HepG2 (cell line): ENCODE measurements around the gene IDS. TPM values are rescaled to one million over a fixed set of nuclear protein-coding genes. Genes with fewer than 3 reads are reported as not detected.
A peak's percentile ranks its signal among the peaks of the same experiment; 100 is the strongest.

Experiments
- ATAC-seq: fragments of 200-7000 bp; cut with Tn5 transposase; 3 replicates; pipeline ENCODE4 v1.9.1; 2020; ENCODE audit warnings: mild to moderate bottlenecking, moderate library complexity
- BruUV-seq: library from RNA; stranded (reverse); fragments of 400-500 nt; replicated peaks from 2 replicates; lab custom pipeline; 2021; lab: Mats Ljungman, UMichigan
- CTCF ChIA-PET: fragments of 300-600 bp; formaldehyde crosslinking; extraction: SDS; loops from one replicate; lab custom pipeline; 2021; ENCODE audit warnings: low total read pairs, inconsistent platforms, low intra/inter-chr PET ratio; lab: Yijun Ruan, JAX
- POLR2A ChIA-PET: fragments of 350-600 bp; sonication (Branson Sonifier 250); formaldehyde crosslinking; loops from one replicate; lab custom pipeline; 2020; ENCODE audit warnings: antibody characterized with exemption, inconsistent platforms; lab: Yijun Ruan, JAX
- DNase-seq: peaks from one replicate; pipeline ENCODE4 v3.0.0-alpha.2; 2015; ENCODE audit warnings: low spot score
- FAIRE-seq: peaks from 3 replicates; lab custom pipeline; 2011; peaks lifted over from hg19 to GRCh38; lab: Jason Lieb, UNC
- H2AFZ ChIP-seq: one replicate; pipeline ENCODE4 v1.6.1; 2011; ENCODE audit warnings: low read length, inconsistent platforms
- H3K27ac ChIP-seq: fragments of 300-600 bp; 3 replicates; pipeline ENCODE4 v1.8.0; 2011; ENCODE audit warnings: mixed run types, mild to moderate bottlenecking, mixed read lengths, low read length, inconsistent platforms; ENCODE audit not compliant: insufficient read depth; ENCODE audit errors: extremely low read length
- H3K27me3 ChIP-seq, 2 experiments: fragments of 200-600 bp in 1 of 2; 2 replicates in 1 of 2; 3 replicates in 1 of 2; pipeline versions ENCODE4 v1.6.0 to v1.8.0; 2011; ENCODE audit warnings: low read length in 2 of 2, mild to moderate bottlenecking in 2 of 2, moderate library complexity in 2 of 2, inconsistent platforms in 1 of 2; ENCODE audit not compliant: insufficient read depth in 2 of 2, control insufficient read depth in 1 of 2
- H3K36me3 ChIP-seq, 2 experiments: fragments of 200-600 bp in 1 of 2; replicated peaks in 1 of 2; 2 replicates in 1 of 2; 3 replicates in 1 of 2; pipeline versions ENCODE4 v1.5.1 to v1.8.0; 2011; ENCODE audit warnings: low read length in 2 of 2, inconsistent platforms in 1 of 2; ENCODE audit not compliant: insufficient read depth in 2 of 2, control insufficient read depth in 1 of 2
- H3K4me1 ChIP-seq: 2 replicates; pipeline ENCODE4 v1.5.1; 2012; ENCODE audit warnings: low read length, inconsistent platforms; ENCODE audit not compliant: insufficient read depth
- H3K4me2 ChIP-seq: 2 replicates; pipeline ENCODE4 v1.6.0; 2011; ENCODE audit warnings: low read depth, low read length, inconsistent platforms
- H3K4me3 ChIP-seq, 3 experiments: fragments of 200-600 bp in 1 of 3; sonication (generic), shearing (Covaris generic) in 1 of 3; replicated peaks in 1 of 3; 2 replicates each; pipeline ENCODE4 v1.5.1; 2011 to 2016; ENCODE audit warnings: low read length in 3 of 3, inconsistent platforms in 2 of 3, low read depth in 2 of 3, mild to moderate bottlenecking in 2 of 3, control low read depth in 1 of 3, mixed read lengths in 1 of 3; ENCODE audit not compliant: insufficient read depth in 1 of 3
- H3K79me2 ChIP-seq: one replicate; pipeline ENCODE4 v1.6.1; 2011; ENCODE audit warnings: low read length, inconsistent platforms; ENCODE audit not compliant: insufficient read depth
- H3K9ac ChIP-seq: 2 replicates; pipeline ENCODE4 v1.6.0; 2011; ENCODE audit warnings: mild to moderate bottlenecking, low read depth, low read length, inconsistent platforms; ENCODE audit not compliant: insufficient read depth
- H3K9me3 ChIP-seq: 2 replicates; pipeline ENCODE4 v1.5.1; 2012; ENCODE audit warnings: mild to moderate bottlenecking, low read length
- H4K20me1 ChIP-seq: 2 replicates; pipeline ENCODE4 v1.6.0; 2011; ENCODE audit warnings: inconsistent platforms, mild to moderate bottlenecking, low read length, moderate library complexity; ENCODE audit not compliant: insufficient read depth
- ARID5B ChIP-seq: IDR thresholded peaks from 2 replicates; pipeline ENCODE4 v1.4.0; 2020; ENCODE audit warnings: mild to moderate bottlenecking, missing genetic modification reagents
- BCL6 ChIP-seq: IDR thresholded peaks from 2 replicates; pipeline ENCODE4 v1.6.1; 2016; ENCODE audit warnings: missing genetic modification reagents, missing compliant biosample characterization
- FOXA3 ChIP-seq: IDR thresholded peaks from 2 replicates; pipeline ENCODE4 v1.6.1; 2016; ENCODE audit warnings: missing genetic modification reagents, missing compliant biosample characterization
- MEIS1 ChIP-seq: sonication (generic); formaldehyde crosslinking; IDR thresholded peaks from 2 replicates; pipeline ENCODE4 v1.9.0; 2021; ENCODE audit warnings: mild to moderate bottlenecking, missing genetic modification reagents, moderate library complexity, borderline replicate concordance
- NR2F6 ChIP-seq, 2 experiments: IDR thresholded peaks; 2 replicates each; pipeline ENCODE4 v1.6.1; 2016; ENCODE audit warnings: antibody characterized with exemption in 1 of 2, mild to moderate bottlenecking in 1 of 2
- PHF21A ChIP-seq: sonication (generic); formaldehyde crosslinking; IDR thresholded peaks from 2 replicates; pipeline ENCODE4 v1.5.0; 2020; ENCODE audit warnings: mild to moderate bottlenecking, missing genetic modification reagents
- RARA ChIP-seq: IDR thresholded peaks from 2 replicates; pipeline ENCODE4 v1.6.1; 2016; ENCODE audit warnings: missing genetic modification reagents, missing compliant biosample characterization
- SKI ChIP-seq: fragments of 450-650 bp; IDR thresholded peaks from one replicate; pipeline ENCODE4 v1.6.1; 2018; ENCODE audit warnings: mild to moderate bottlenecking; ENCODE audit not compliant: partially characterized antibody
- SOX13 ChIP-seq, 3 experiments: fragments of 450-650 bp in 1 of 3; sonication (generic) in 1 of 3; formaldehyde crosslinking in 1 of 3; IDR thresholded peaks in 2 of 3; conservative IDR thresholded peaks in 1 of 3; 2 replicates each; pipeline versions ENCODE4 v1.5.0 to v1.6.1; 2016 to 2020; ENCODE audit warnings: antibody characterized with exemption in 1 of 3, mild to moderate bottlenecking in 1 of 3, missing compliant biosample characterization in 1 of 3, missing genetic modification reagents in 1 of 3, moderate library complexity in 1 of 3
- STAG1 ChIP-seq: sonication (generic); formaldehyde crosslinking; IDR thresholded peaks from 2 replicates; pipeline ENCODE4 v1.4.0; 2020; ENCODE audit warnings: missing genetic modification reagents
- ZNF501 ChIP-seq: sonication (generic); formaldehyde crosslinking; IDR thresholded peaks from 2 replicates; pipeline ENCODE4 v1.5.1; 2020; ENCODE audit warnings: mild to moderate bottlenecking, moderate library complexity, missing genetic modification reagents
- WGBS: methylation state at CpG from one replicate; pipeline ENCODE4 v1.1.6; 2017; ENCODE audit warnings: low lambda C conversion rate; 5-methylcytosine and 5-hydroxymethylcytosine counted together
- in situ Hi-C: cut with HindIII; loops from 2 replicates; pipeline ENCODE4 v1.10.0; 2017; ENCODE audit warnings: low pct_unique_long_range_greater_than_20kb; ENCODE audit not compliant: extremely low pct_ligation_motif_present
- intact Hi-C: fragments of 100-400 bp; cut with micrococcal nuclease; formaldehyde crosslinking; loops from one replicate; pipeline ENCODE4 v1.10.0; 2022; ENCODE audit not compliant: unreplicated experiment
- polyA plus RNA-seq, 8 experiments: library from polyadenylated mRNA; depleted of rRNA in 3 of 8; stranded (reverse) in 7 of 8; unstranded in 1 of 8; fragments of >200 nt; fragmentation: Illumina TruSeq in 4 of 8; extraction: Trizol in 4 of 8; gene quantifications; 2 replicates each; pipeline versions ENCODE4 v1.2.1 to v1.2.3, GENCODE V29; 2011 to 2016; ENCODE audit warnings: low read depth in 4 of 8, missing spikeins in 1 of 8, mixed read lengths in 1 of 8; ENCODE audit not compliant: insufficient read depth in 1 of 8
- total RNA-seq, 5 experiments: library from RNA; depleted of rRNA; stranded (reverse); fragments of >200 nt; fragmentation: Illumina TruSeq; extraction: Trizol; gene quantifications; 2 replicates each; pipeline ENCODE4 v1.2.3, GENCODE V29; 2016; ENCODE audit warnings: low read depth in 1 of 5

IDS gene
- total and polyA plus RNA-seq, 2 of the 13 experiments (the other 11 are each of a cell fraction or from before 2014, with no cell fraction given): 2.2 to 11.9 TPM

- Histone ChIP-seq H2AFZ (no peak overlapping the region), H3K36me3 (peaks cover 0 to 2% of the 10 kb centered on the region in 2 experiments; a peak in 1 of 5 replicates), H3K9me3 (no peaks in the 10 kb centered on the region), H3K4me1 (peaks cover 48% of the 10 kb centered on the region), H4K20me1 (no peaks in the 10 kb centered on the region), H3K27ac (no peak overlapping the region), H3K4me2 (no peak overlapping the region), H3K27me3 (no peaks in the 10 kb centered on the region), H3K9ac (no peak overlapping the region), H3K79me2 (no peaks in the 10 kb centered on the region), H3K4me3 (no peak overlapping the region)
- no TSS peak for BruUV-seq
- peak; percentile 74 for ATAC-seq
- CTCF ChIA-PET: no interaction called here
- POLR2A ChIA-PET: interaction anchor here (1.6 kb wide), 1 partner anchor 11 kb away, joined by 4 read pairs; the partner anchor contains the start of gene IDS
- in situ Hi-C loops: no loop called here
- DNase-seq: no peak
- 87% methylated on average over 6 of the region's 13 CpGs for WGBS
- TF ChIP-seq ZNF501 (CRISPR knock-in tag) (no peak), STAG1 (CRISPR knock-in tag) (peak; percentile 23; the same call in 1 of the 2 replicates)
- intact Hi-C loops: no loop called here
- FAIRE-seq: no peak
Observed at GRCh38 chrX:149493567-149494562, 11.2 kb downstream of the IDS start.

- 0 out of 2 replicates have a peak, but pooled peaks have one; percentile 14 for TF ChIP-seq NR2F6 (IDR thresholded peaks at IDR 0.05)
- TF ChIP-seq NR2F6 (CRISPR knock-in tag; IDR thresholded peaks at IDR 0.05): no peak
- peak; percentile 58 for TF ChIP-seq RARA (CRISPR knock-in tag)
- peak; percentile 42 for TF ChIP-seq SKI
- peak; percentile 44; the same call in 1 of the 2 replicates for TF ChIP-seq FOXA3 (CRISPR knock-in tag)
- no peak for TF ChIP-seq PHF21A (CRISPR knock-in tag)
- TF ChIP-seq SOX13 (IDR thresholded peaks at IDR 0.05): no peak
- peak in 1 of 2 experiments; percentile 25; a peak in 1 of 4 replicates for TF ChIP-seq SOX13 (CRISPR knock-in tag; conservative IDR thresholded peaks at IDR 0.05 in 1 of 2, IDR thresholded peaks at IDR 0.05 in 1 of 2)
- peak; percentile 37; the same call in 1 of the 2 replicates for TF ChIP-seq ARID5B (CRISPR knock-in tag)
- TF ChIP-seq BCL6 (CRISPR knock-in tag): peak; percentile 70
- TF ChIP-seq MEIS1 (CRISPR knock-in tag): no peak
- FAIRE-seq: no peak
- Histone ChIP-seq H3K9me3 (no peaks in the 10 kb centered on the region), H2AFZ (no peak overlapping the region), H4K20me1 (no peaks in the 10 kb centered on the region), H3K4me1 (peaks cover 48% of the 10 kb centered on the region), H3K27ac (no peak overlapping the region), H3K4me2 (no peak overlapping the region), H3K9ac (no peak overlapping the region), H3K4me3 (no peak overlapping the region), H3K36me3 (no peaks in the 10 kb centered on the region), H3K79me2 (no peaks in the 10 kb centered on the region), H3K27me3 (no peaks in the 10 kb centered on the region)
- WGBS: no CpG with 5 or more reads among the region's 2 CpGs
- ChIA-PET CTCF (no interaction called here), POLR2A (no interaction called here)
- intact Hi-C loops (no loop called here), in situ Hi-C loops (no loop called here)
- ATAC-seq: no peak
- no TSS peak for BruUV-seq
- peak; percentile 48 for DNase-seq
Observed at GRCh38 chrX:149491812-149492211, 13.3 kb downstream of the IDS start.
